Common myeloid progenitor, CD34-positive (primary cell): ENCODE measurements around the gene SSRP1.

Experiments
- CTCF ChIA-PET: fragments of 350-600 bp; sonication (Branson Sonifier 250); formaldehyde crosslinking; loops from one replicate; lab custom pipeline; 2021; ENCODE audit warnings: antibody characterized with exemption; lab: Charles Lee
- POLR2A ChIA-PET: fragments of 350-600 bp; sonication (Branson Sonifier 250); formaldehyde crosslinking; loops from one replicate; lab custom pipeline; 2021; ENCODE audit warnings: antibody characterized with exemption; lab: Charles Lee
- DNase-seq, 3 donors: peaks; one replicate each; pipeline versions ENCODE4 v3.0.0 to v3.0.0-alpha.2; 2013
- H3K27ac ChIP-seq, 2 experiments: 1 replicate in 1 of 2; 2 replicates in 1 of 2; pipeline ENCODE4 v1.7.0; 2013; ENCODE audit warnings: inconsistent platforms in 2 of 2, low read length in 2 of 2, mild to moderate bottlenecking in 2 of 2, low read depth in 1 of 2, moderate library complexity in 1 of 2; ENCODE audit not compliant: severe bottlenecking in 2 of 2, insufficient read depth in 1 of 2, poor library complexity in 1 of 2
- H3K27me3 ChIP-seq, 5 experiments: replicated peaks in 2 of 5; 1 replicate in 3 of 5; 2 replicates in 2 of 5; pipeline versions ENCODE4 v1.6.1 to v1.7.0; 2013; ENCODE audit warnings: low read length in 4 of 5, mild to moderate bottlenecking in 2 of 5, moderate library complexity in 2 of 5, inconsistent platforms in 1 of 5; ENCODE audit not compliant: insufficient read depth in 5 of 5, control insufficient read depth in 4 of 5
- H3K36me3 ChIP-seq, 4 experiments: 1 replicate in 2 of 4; 2 replicates in 2 of 4; pipeline versions ENCODE4 v1.6.1 to v1.7.0; 2013; ENCODE audit warnings: low read length in 3 of 4, control low read depth in 1 of 4, mild to moderate bottlenecking in 1 of 4; ENCODE audit not compliant: control insufficient read depth in 4 of 4, insufficient read depth in 4 of 4
- H3K4me1 ChIP-seq, 4 experiments: 1 replicate in 3 of 4; 2 replicates in 1 of 4; pipeline versions ENCODE4 v1.6.1 to v1.7.1; 2013; ENCODE audit warnings: low read length in 3 of 4, mild to moderate bottlenecking in 3 of 4, control low read depth in 1 of 4, inconsistent platforms in 1 of 4, moderate library complexity in 1 of 4; ENCODE audit not compliant: control insufficient read depth in 4 of 4, insufficient read depth in 4 of 4; ENCODE audit errors: control extremely low read depth in 1 of 4
- H3K4me3 ChIP-seq, 7 experiments: 1 replicate in 4 of 7; 2 replicates in 3 of 7; pipeline versions ENCODE4 v1.5.1 to v1.7.0; 2013; ENCODE audit warnings: mild to moderate bottlenecking in 7 of 7, low read length in 6 of 7, moderate library complexity in 6 of 7, inconsistent platforms in 2 of 7, low read depth in 2 of 7, control low read depth in 1 of 7; ENCODE audit not compliant: insufficient read depth in 4 of 7, control insufficient read depth in 1 of 7; ENCODE audit errors: extremely low read depth in 1 of 7
- H3K9me3 ChIP-seq, 5 experiments: 1 replicate in 4 of 5; 2 replicates in 1 of 5; pipeline versions ENCODE4 v1.6.1 to v1.7.1; 2013; ENCODE audit warnings: low read length in 4 of 5, mild to moderate bottlenecking in 2 of 5, inconsistent platforms in 1 of 5, low read depth in 1 of 5, moderate library complexity in 1 of 5; ENCODE audit not compliant: control insufficient read depth in 4 of 5, insufficient read depth in 2 of 5; ENCODE audit errors: control extremely low read depth in 1 of 5
- WGBS: methylation state at CpG from one replicate; pipeline ENCODE4 v1.1.5; 2013; ENCODE audit not compliant: insufficient coverage; 5-methylcytosine and 5-hydroxymethylcytosine counted together

SSRP1 gene

DNA sequence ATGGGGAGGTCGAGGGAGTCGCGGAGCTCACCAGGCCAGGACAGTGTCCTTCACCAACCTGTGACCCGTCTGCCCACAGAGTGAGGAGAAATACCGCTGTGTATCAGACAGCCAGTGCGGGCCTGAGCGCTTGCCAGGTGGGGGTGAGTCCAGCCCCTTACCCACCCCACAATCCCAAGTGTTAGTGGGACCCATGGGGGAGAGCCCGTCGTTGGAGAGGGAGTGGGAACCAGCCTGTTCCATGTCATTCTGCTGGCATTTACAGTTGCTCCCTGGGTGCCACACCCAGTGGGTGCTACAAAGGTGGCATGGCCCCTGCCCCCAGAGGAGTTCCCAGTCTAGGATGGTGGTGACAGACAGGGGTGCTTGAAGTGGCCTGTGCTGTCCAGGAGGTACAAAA lies 11.6 kb upstream of the SSRP1 start:
- POLR2A ChIA-PET, result no interaction called here
- CTCF ChIA-PET, result interaction anchor here (0.7 to 8.7 kb wide), 19 partner anchors 9 to 506 kb away, joined by 3 to 63 read pairs (median 7); partner anchors contain the start of genes P2RX3 and SSRP1

DNA sequence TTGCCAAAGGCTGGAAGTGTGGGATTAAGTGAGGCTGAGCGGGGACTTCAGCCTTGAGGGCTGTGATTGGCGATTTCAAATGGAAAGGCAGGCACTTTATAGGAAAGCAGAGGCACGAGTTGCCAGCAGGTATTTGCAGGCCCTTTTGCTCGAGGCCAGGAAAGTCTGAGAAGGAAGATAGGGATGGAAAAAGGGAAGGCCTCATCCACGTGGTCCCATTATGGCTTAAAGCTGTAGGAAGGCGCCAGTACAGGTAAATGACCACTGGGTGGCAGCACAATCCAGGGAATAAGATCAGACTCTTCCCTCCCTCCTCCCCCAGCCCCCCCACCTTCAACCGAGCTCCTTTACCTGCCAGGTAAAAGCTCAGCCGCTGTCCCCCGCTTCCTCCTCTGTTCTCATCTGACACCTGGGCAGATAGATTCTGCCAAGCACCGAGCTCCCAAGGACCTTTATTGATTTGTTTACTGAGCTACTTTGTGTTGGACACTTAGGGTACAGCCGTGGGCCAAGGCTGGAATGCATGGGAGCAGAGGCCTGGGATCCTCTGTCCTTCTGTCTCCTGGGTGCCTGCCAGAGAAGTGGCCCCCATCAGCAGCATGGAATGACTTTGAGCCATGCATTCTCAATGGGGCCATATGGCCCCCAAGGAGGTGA lies 10.0 kb upstream of the SSRP1 start:
- Histone ChIP-seq H3K27ac (no peak overlapping the region), H3K4me3 (no peak overlapping the region), H3K9me3 (peaks cover 0 to 3% (median 0%) of the 10 kb centered on the region in 5 experiments), H3K4me1 (peaks cover 0 to 11% (median 2%) of the 10 kb centered on the region in 4 experiments), H3K27me3 (no peaks in the 10 kb centered on the region), H3K36me3 (no peaks in the 10 kb centered on the region)
- DNase-seq, result peak; percentile 60 to 71 (median 61)
- CTCF ChIA-PET, result interaction anchor here (0.6 to 8.7 kb wide), 30 partner anchors 8 to 299 kb away, joined by 3 to 63 read pairs (median 4); partner anchors contain the start of genes P2RX3 and TNKS1BP1
- 41% methylated on average over 5 of the region's 11 CpGs for WGBS
- POLR2A ChIA-PET, result interaction anchor here (1.0 kb wide), 1 partner anchor 113 kb away, joined by 4 read pairs; no protein-coding TSS in a partner anchor

More for the DNA sequence above, 11.6 kb upstream of the SSRP1 start:
- H3K36me3 ChIP-seq, result no peaks in the 10 kb centered on the region
- H3K9me3 ChIP-seq, result peaks cover 0 to 9% (median 0%) of the 10 kb centered on the region in 5 experiments
- H3K27ac ChIP-seq, result no peak overlapping the region
- H3K27me3 ChIP-seq, result no peaks in the 10 kb centered on the region
- peaks cover 0 to 11% (median 3%) of the 10 kb centered on the region in 4 experiments for H3K4me1 ChIP-seq
- no peak for DNase-seq
- WGBS, result 100% methylated on average over 4 of the region's 9 CpGs
- H3K4me3 ChIP-seq, result no peak overlapping the region

DNA sequence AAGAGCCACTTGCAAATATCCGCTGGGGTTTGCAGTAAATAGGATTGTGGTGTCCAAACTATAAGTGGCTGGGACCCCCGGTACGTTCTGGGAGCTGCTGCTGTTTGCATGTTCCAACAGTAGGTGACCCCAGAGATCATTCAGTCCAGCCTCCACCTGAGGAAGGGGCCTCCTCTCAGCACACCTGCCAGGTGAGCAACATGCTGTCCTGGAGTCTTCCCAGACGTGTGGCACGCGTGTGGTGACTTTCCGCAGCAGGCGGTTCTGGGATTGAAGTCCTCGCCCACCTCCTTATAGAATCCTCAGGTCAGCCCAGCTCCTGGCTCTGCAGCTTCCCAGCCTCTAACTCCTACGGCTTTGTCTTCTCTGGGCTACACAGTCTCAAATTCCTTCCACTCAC lies 9.1 kb upstream of the SSRP1 start:
- ChIA-PET POLR2A (no interaction called here), CTCF (interaction anchor here (1.0 to 8.7 kb wide), 9 partner anchors 8 to 184 kb away, joined by 3 to 63 read pairs (median 7); partner anchors contain the start of gene P2RX3)
- Histone ChIP-seq H3K4me1 (peaks cover 0 to 11% (median 0%) of the 10 kb centered on the region in 4 experiments), H3K27me3 (no peaks in the 10 kb centered on the region), H3K27ac (no peak overlapping the region), H3K36me3 (no peaks in the 10 kb centered on the region), H3K4me3 (no peak overlapping the region), H3K9me3 (no peaks in the 10 kb centered on the region)
- no peak for DNase-seq
- WGBS, result 94% methylated on average over 9 of the region's 10 CpGs

- no peaks in the 10 kb centered on the region for H3K9me3 ChIP-seq
- WGBS, result 88% methylated on average over 3 of the region's 7 CpGs
- ChIA-PET CTCF (interaction anchor here (1.0 to 8.7 kb wide), 10 partner anchors 9 to 190 kb away, joined by 3 to 63 read pairs (median 4); no protein-coding TSS in a partner anchor), POLR2A (no interaction called here)
- peaks cover 0 to 2% (median 0%) of the 10 kb centered on the region in 5 experiments for H3K27me3 ChIP-seq
- no peak overlapping the region for H3K27ac ChIP-seq
- no peaks in the 10 kb centered on the region for H3K36me3 ChIP-seq
- peaks cover 0 to 11% (median 0%) of the 10 kb centered on the region in 4 experiments for H3K4me1 ChIP-seq
- DNase-seq, result no peak
- H3K4me3 ChIP-seq, result no peak overlapping the region
These were observed 8.1 kb upstream of the SSRP1 start for GRCh38 chr11:57343825-57344224.

DNA sequence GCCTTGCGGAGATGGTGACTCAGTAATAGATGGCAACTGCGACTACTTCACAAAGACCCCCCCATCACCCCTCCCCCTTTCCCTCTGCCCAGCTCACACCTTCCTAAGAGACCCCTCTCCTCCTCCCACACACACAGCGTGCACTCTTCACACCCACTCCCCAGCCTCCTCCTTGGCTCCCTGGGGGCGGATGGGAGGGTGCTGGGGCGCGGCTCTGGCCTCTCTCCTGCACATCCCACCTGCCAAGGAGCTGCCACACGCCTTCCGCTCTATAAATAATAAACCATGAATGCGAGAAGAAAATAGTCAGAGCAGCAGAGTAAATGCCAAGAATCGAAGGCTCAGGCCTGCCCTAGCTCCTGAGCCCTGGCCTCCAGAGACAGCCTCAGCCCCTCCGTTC lies 7.0 kb upstream of the SSRP1 start:
- Histone ChIP-seq H3K36me3 (no peaks in the 10 kb centered on the region), H3K9me3 (no peaks in the 10 kb centered on the region), H3K27me3 (peaks cover 0 to 2% (median 0%) of the 10 kb centered on the region in 5 experiments), H3K27ac (no peak overlapping the region), H3K4me1 (peaks cover 0 to 5% (median 0%) of the 10 kb centered on the region in 4 experiments), H3K4me3 (no peak overlapping the region)
- DNase-seq, result no peak
- ChIA-PET POLR2A (no interaction called here), CTCF (interaction anchor here (1.1 to 8.7 kb wide), 11 partner anchors 10 to 300 kb away, joined by 3 to 63 read pairs (median 4); partner anchors contain the start of gene TNKS1BP1)
- 98% methylated on average over 9 of the region's 11 CpGs for WGBS

GRCh38 chr11:57341250-57341808 lies 5.6 kb upstream of the SSRP1 start:
- CTCF ChIA-PET, result interaction anchor here (0.6 to 8.7 kb wide), 5 partner anchors 11 to 264 kb away, joined by 3 to 63 read pairs (median 4); no protein-coding TSS in a partner anchor

More at GRCh38 chr11:57341250-57341808, 5.6 kb upstream of the SSRP1 start:
- no peak overlapping the region for H3K4me3 ChIP-seq
- H3K4me1 ChIP-seq, result peaks cover 0 to 5% (median 3%) of the 10 kb centered on the region in 4 experiments
- H3K27ac ChIP-seq, result no peak overlapping the region
- 94% methylated on average over 5 of the region's 6 CpGs for WGBS
- POLR2A ChIA-PET, result no interaction called here
- no peaks in the 10 kb centered on the region for H3K9me3 ChIP-seq
- peaks cover 0 to 2% (median 0%) of the 10 kb centered on the region in 5 experiments for H3K27me3 ChIP-seq
- DNase-seq, result no peak
- no peaks in the 10 kb centered on the region for H3K36me3 ChIP-seq
